HG02571 (cell line): ENCODE measurements around the gene CPED1.
"Not testable (repeated sequence)": the region's sequence is repeated elsewhere in the genome, so short reads cannot be mapped to it uniquely, and the experiment has no call there.

ENCODE experiments used
- ATAC-seq: cut with Tn5 transposase; IDR thresholded peaks from one replicate; pipeline ENCODE4 v1.9.1; 2021; ENCODE audit warnings: mild to moderate bottlenecking, moderate library complexity; ENCODE audit not compliant: unreplicated experiment

Gene CPED1

DNA sequence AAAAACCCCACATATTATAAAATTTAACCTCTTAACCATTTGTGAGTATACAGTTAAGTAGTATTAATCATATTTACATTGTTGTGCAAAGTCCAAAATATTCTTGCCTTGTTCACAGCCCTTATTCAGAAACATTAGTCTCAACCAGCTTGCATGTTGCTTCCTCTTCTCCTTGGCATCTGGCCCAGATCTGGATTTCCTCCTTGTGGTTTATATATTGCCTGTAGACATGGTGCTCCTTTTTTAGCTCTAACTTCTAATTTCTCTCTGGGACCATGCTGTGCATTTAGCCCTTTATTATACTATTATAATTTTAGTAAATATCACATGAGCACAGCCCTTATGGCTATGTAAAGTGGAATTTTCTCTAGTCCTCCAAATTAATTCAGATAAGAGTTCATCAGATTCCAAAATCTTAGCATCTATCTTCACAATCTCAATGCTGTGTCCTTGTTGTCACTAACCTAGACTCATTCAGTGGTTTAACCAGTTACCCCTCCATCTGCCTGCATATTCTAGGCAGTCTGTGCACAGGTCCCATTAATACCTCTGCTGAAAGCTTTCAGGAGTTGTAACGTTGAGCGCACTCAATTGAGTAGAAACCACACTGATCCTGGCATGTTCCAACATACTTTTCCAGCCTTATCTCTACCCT lies 7.9 kb downstream of the CPED1 start:
- ATAC-seq, result no peak

DNA sequence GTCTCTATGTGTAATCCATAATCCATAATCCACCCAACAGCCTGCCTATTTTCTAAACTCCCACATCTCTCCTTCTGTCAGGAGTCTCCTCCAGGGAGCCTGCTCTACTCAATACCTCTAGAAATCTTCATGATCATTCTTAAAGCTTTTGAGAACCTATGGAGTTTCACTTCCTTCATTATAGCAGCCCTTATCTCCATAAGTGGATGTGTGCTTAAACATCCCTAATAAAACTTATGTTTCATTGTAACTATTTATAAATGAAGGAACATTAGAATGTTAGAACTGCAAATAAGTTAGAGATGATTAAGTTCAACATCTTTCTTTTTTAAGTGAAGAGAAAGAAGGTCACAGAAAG lies 8.5 kb downstream of the CPED1 start:
- no peak for ATAC-seq

DNA sequence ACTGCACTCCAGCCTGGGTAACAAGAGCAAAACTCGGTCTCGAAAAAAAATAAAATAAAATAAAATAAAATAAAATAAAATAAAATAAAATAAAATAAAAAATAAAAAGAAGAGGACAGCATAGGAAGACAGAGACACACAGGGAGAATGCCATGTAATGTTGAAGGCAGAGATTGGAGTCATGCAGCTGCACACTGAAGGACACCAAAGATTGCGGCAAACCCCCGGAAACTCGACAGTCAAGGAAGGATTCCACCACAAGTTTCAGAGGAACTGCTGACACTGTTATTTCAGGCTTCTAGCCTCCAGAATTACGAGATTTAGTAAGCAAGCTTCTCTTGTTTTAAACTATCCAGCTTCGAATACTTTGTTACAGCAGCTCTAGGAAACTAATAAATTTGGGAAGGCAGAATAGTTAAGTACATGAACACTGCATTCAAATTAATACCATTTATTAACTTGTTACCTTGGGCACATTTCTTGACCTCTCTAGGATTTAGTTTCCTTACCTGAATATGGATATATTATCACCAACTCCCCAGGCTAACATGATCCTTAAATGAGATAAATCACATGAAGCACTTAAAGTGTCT lies 9.5 kb downstream of the CPED1 start:
- no peak for ATAC-seq

DNA sequence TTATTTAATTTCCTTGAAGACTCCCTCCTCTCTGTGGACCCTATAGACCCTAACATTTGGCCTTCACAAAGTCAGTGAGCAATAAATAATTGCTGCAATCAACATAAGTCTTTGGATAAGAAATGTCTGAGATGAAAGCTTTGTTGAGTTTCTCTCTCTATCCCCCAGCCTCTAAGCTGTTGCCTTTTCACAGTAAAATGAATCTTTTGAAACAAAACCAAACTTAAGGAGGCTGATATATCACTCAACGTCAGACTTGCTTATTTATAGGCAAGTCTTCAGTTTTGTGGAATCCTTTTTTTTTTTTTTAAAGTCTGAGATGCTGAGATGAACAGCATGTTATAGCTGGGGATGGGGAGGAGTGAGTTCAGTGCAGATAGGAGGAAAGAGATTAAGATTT lies 10.0 kb downstream of the CPED1 start:
- no peak for ATAC-seq

DNA sequence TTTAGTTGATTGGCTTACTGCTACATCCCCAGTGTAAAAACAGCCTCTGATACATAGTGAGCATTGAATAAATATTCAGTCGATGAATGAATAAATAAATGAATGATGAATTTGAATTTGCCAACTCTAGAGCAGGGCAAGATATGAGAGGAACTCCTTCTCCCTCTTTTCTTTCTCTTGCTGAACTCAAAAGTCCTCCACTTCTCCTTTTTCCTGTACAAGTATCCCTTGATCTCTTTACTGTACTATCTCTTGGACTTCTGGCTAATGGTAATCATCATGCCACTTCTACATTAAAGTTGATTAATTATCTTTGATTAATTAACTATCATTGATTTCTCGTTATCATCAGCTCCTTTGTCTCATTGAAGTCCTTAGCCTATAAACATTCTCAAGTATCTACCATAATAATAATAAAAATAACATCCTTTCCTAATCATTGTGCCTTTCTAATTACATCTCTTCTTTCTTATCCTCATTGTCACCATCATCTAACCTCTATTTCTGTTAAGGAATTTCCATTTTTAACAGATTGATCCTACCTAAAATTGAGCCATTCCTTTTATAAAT lies 10.6 kb downstream of the CPED1 start:
- no peak for ATAC-seq

DNA sequence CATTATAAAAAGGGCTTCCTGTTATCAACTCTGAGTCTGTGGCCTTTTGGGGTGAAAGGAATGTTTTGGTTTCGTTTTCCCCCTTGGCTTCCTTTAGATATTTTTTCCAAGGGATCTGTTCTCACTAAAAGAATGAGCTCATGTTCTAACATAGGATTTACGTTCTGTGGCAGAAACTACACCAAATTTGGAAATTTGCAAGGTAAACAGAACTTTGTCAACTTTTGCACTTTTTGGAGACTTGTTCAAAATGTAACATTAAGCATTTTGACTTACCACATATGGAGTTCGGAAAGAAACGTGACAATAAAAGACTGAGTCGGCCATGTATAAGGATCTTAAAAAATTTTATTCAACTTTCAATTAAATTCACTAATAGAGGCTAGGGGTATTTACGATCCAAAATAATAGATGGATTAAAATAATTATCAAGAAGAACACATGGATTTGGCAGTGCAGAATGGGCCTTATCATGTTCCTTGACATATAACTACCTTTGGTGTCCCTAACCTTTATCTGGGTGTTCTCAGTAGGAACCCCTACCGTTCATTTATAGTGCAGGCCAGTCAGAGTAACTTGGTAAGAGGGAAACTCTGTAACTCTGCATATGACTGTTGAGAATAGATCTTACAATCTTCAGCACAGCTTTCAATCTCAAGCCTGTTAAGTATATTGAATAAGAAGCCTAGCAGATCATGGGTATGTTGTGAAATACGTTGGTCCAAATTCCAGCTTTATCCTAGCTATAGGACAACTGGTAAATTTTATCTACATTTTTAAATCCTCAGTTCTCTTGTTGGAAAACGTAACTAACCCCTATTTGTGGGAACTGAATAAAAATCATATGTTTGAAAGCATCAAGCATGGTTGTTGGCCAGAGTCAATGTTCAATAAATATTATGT lies 11.8 kb downstream of the CPED1 start:
- no peak for ATAC-seq

DNA sequence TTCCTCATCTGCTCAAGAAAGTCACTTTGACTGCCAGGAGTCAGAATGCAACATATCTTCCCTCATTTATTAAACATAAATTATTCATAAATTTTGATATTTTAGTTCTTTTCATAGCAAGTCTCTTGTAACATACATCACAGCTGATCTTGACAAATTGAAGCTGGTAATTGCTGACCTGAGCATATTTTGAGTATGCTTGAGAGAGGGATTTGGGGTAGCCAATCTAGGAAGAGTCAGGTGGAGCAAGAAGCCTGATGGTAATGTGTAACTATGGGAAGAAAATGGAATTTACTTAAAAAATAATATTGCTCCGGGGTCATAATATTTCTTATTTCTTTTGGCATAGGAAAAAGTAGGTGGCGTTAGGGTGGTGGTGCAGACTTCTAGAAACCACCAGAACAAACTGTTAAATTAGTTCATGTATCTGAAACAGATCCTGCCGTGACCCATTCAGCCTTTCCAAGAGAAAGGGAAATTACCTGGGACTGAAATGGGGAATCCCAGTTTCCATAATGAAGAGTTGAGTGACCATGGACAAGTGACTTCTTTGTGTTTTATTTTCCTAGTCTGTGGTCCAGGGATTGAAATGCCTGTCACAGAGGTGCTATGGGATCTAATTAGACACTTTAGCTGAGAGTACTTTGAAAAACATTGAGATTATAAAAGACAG lies 12.9 kb downstream of the CPED1 start:
- ATAC-seq, result no peak

DNA sequence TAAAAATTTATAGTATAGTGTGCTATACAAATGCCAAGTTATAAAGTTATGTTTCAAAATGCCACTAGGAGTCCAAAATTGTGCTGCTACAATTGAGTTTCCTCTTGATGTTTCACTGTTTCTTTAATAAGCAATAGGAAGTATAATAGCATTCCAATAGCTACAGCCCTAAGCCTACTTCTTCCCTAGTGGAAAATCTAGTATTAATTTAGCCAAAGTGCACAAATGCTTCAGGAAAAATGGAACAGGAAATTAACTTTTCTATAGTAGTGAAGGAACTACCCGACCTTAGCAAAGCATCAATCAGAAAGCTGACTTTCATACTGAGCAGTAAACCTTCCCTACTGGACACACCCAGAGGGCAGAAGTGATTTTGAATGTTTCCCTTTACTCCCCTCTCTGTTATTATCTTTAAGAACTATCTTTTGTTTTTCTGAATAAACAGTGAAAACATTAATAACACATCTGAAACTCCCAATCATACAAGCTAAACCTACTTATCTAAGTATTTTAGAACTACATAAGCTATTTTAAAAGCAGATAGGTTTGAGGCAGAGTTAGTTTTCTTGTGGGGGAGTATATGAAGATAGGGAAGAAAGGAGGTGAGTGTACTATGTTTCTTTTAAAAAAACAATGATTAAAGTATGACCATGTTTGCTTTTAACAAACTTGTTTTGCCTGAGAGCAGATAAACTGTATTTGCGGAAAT lies 13.7 kb downstream of the CPED1 start:
- ATAC-seq, result no peak

DNA sequence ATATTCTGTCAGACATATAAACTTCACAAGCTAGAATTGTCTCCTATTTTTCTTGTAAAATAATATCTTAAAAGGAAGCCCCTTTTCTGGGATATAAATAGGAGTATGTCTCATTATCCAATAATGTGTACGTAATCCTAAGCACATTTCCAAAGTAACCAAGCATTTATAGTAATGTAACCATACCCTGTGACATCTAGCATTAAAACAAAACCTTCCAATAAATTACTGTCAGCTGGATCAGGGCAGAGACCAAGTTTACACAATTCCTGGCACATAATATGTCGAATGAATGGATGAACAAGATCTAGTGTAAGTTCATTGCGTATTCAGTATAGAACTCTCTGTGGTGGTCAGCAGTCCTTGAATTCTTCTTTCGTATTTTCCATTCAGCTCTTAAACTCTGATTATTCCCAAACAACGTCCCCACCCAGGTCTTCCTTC lies 14.3 kb downstream of the CPED1 start:
- ATAC-seq, result no peak

DNA sequence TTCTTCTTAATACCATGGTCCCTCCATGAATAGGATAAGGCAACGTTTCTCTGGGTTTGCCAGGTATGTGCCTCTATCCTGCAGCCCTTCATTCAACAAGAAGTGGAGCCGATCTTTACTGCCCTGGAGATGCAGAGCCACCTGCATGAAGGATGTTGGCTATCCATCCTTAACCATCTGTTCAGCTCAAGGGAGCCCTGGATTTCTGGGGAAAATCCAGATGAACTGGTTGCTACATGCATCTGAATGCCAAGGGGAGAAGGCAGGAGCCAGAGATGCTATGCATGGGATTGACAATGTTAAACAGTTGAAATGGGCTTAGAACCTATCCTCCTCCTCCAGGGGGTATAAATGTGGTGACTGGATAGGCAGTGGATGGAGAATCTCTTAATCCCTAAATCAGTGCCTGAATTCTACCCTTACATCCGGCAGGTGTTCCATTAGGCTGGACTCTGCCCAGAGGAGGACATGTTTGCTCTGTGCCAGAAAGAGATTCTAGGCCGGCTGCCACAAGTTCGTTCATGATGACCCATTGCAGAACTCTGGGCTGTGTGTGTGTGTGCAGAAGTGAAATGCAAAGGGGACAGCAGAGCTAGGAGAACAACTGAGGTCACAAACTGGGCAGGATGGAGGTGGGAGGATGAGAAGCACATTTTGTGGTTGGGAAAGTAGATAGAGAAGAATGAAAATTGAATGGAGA lies 15.6 kb downstream of the CPED1 start:
- no peak for ATAC-seq

DNA sequence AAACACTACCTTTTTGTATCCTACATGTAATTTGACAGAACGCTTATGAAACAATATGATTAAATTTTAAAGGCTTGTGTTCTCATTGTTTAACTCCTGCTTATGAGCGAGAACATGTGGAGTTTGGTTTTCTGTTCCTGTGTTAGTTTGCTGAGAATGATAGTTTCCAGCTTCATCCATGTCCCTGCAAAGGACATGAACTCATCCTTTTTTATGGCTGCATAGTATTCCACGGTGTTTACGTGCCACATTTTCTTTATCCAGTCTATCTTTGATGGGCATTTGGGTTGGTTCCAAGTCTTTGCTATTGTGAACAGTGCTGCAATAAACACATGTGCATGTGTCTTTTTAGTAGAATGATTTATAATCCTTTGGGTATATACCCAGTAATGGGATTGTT lies 16.5 kb downstream of the CPED1 start:
- ATAC-seq, result not testable (repeated sequence)

DNA sequence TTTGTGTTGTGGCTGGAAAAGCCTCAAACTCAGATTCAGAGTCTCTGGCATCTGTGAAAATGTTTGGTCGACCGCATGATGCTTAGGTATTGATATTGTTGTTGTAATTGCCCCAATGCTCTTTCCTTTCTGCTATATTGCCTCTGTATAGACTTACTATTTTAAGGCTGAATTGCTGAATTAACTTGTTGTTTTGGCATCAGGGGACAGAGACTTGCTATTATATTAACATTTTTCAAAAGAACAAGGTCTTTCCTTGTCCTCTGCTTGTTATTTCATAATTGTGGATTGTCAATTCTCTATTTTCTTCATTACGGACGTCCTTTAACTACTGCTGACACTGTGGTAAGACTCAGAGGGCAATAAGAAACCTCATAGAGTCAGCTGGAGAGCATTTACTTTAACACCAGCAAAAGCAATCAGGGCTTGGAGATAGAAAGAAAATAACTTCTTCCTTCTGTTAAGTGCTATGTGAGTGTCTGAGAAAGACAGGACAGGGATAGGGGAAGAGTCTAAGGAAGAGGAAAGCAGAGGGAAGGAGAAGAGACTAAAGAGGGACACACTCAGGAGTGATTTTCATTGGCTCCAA lies 17.6 kb downstream of the CPED1 start:
- no peak for ATAC-seq

DNA sequence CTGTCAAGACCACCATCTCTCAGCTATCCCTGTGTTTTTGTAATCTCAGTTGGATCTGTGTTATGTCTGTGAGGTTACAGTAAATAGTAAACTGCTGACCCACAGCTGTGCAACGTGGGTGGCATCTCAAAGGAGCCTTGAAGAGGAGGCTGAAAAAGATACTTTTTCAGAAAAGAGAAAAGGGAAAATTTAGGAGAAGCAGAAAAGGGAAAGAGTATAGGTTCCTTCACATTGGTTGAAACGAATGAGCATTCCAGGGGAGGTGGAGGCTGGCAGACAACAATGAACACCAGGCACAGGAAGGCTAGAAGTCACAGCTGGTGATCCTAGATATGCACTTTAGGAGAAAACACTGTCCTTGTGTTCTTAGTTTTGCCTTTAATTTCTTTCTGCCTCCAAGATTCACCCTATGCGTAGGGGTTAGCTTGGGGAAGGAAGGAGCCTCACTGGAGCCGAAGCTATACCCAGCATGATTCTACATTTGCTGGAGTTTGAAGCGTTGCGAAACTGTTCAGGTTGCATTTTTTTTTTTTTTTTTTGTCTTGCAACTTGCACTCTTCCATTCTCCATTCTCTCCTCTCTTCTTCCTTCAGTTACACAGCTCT lies 18.3 kb downstream of the CPED1 start:
- ATAC-seq, result no peak

DNA sequence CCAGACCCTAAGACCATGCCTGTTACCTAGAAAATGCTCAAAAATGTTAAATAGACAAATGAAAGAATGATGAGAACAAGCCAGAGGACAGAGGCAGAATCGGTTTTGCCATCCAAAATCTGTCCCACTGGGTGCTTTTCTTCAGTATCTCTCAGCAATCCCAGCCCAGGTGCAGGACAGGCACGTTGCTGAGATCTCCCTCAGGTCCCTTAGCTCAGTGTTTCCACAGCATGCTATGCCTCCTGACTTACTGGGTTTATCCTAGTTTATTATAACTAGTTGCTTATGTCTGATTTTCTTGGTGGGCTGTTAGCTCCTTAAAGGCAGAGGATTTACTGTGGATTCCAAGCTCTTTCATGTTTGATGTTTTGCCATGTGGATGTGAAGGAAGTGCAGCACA lies 20.3 kb downstream of the CPED1 start:
- no peak for ATAC-seq

DNA sequence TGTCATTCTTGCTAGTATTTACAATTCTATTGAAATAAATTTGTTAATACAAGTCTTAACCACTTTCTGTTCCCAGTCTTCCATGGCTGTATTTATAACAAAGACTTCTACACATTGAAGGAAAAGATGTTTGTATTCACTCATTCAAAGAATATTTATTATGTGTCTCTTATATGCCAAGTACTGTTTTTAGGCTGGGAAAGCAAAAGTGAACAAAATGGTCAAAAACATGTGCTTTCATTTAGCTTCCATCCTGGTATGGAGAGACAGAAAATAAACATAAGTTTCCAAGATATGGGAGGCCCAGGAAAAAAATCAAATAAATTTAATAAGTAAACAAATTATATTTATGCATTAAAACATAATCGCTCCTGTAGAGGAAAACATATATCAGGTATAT lies 22.9 kb downstream of the CPED1 start:
- no peak for ATAC-seq

DNA sequence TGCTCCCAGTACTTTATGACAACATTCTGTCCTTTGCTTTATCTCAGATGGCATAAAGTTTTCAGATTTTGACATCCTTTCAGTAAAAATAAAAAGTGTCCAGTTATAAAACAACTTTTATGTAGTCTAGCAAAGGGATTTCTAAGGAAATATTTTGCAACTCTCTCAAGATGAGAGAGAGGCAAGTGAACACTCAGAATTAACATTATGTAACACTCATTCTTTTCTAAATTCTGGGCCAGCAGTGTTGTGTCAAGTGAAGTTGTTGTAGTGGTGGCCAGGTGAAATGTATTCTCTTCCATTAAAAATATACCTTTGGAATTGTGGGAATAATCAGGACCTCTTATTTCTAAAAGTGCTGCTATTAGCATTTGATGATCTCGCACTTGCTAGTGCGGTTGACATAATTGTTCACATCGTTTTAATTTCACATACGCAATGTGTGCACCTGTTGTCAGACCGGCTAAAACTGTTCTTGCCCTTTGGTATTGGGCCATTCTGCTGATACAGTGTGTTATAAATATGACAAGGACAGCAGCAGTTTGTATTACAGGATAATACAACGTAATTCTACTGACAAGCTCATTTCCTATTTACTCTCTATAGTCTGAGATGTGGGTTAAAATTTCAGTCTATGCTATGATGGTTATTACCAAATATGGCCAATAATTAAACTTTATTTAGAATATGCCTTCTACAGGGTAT lies 23.8 kb downstream of the CPED1 start:
- ATAC-seq, result no peak

DNA sequence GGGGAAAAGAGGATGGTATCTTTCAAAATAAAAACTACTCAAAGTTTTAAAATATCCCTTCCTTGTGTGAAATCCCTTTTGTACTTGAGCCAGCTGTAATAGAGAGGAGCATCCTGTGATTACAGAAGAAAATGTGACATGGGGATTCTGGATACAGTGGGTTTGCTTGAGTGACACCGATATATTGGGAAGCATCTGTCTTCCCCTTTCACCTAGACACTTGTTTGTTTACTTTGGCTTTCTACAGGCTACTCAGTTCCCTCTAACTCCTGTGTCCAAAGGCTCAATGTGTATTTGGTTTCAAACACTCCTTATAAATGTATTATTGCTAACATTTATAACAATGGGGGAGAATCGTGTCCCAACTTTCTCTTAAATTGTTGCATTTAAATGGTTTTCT lies 24.4 kb downstream of the CPED1 start:
- ATAC-seq, result no peak

DNA sequence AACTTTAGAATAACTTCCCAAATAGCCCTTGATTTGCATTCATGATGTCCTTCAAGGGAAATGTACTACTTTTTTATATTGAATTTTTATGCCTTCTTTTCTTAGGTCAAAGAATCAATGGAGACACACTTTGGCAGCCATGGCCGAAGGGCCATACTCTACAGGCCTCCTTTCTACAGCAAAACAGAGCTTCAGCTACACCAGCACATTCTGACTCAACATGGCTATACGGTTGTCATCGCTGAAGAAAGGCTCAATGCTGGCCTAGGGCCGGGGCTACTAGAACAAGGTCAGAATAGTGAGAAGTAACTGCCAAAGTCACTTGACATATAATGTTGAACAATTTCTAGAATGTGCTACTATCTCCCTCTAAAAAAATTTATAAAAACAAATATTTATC lies 27.0 kb downstream of the CPED1 start:
- ATAC-seq, result no peak

DNA sequence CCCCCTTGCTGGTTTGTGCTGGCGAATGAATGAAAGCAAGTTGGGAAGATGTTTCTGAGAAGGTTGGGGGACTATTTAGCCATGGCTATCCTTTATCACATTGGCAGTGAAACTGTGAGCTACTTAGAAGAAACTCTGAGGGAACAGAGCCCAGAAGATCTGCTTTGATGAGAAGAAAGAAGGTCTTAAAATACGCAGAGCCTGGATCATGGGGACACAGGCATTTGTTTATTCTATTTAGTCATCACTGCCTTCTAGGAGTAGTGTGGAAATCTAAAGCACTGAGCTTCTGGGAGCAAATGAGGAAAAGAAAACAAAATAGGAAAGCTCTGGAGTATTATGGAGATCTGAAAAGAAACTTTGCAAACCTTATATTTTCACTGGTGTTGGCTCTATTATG lies 28.5 kb downstream of the CPED1 start:
- ATAC-seq, result no peak
